ENCODE data around the gene PDE11A. TPM values are rescaled to one million over a fixed set of nuclear protein-coding genes. Genes with fewer than 3 reads are reported as not detected.

The PDE11A gene
- total and polyA plus RNA-seq, 2 of the 13 experiments (the other 11 are each of a cell fraction or from before 2014, with no cell fraction given), result 1.2 to 1.7 TPM

- TF ChIP-seq ZMAT3 (CRISPR knock-in tag; conservative IDR thresholded peaks at IDR 0.05) (no peak), ZNF350 (CRISPR knock-in tag; IDR thresholded peaks at IDR 0.05; ENCODE audit: borderline replicate concordance, low read depth) (no peak), MAFK (conservative IDR thresholded peaks at IDR 0.05 in 1 of 2, IDR thresholded peaks at IDR 0.05 in 1 of 2; ENCODE audit: low read length in 2 of 2) (peak; percentile 87), RCOR2 (CRISPR knock-in tag; IDR thresholded peaks at IDR 0.05) (no peak), NR3C1 (CRISPR knock-in tag; IDR thresholded peaks at IDR 0.05) (no peak), MAFF (IDR thresholded peaks at IDR 0.05; ENCODE audit: low read depth, low read length) (peak; percentile 81), ZNF292 (CRISPR knock-in tag; IDR thresholded peaks at IDR 0.05; ENCODE audit: borderline replicate concordance, low read depth) (no peak)
Observed at GRCh38 chr2:178119179-178119922, 46.8 kb upstream of the PDE11A start (continued).

GRCh38 chr2:178117725-178118124 is 45.1 kb upstream of the PDE11A start:
- H4K20me1 ChIP-seq (ENCODE audit: insufficient read depth, low read length), result no peaks in the 10 kb centered on the region
- no peaks in the 10 kb centered on the region for H3K9me3 ChIP-seq (ENCODE audit: low read length)
- ChIA-PET CTCF (ENCODE audit: low intra/inter-chr PET ratio, low total read pairs) (no interaction called here), POLR2A (no interaction called here)
- H3K27me3 ChIP-seq (ENCODE audit: control insufficient read depth in 1 of 2, insufficient read depth in 2 of 2, low read length in 2 of 2), result no peaks in the 10 kb centered on the region
- DNase-seq (ENCODE audit: low spot score) (no peak), FAIRE-seq (no peak), ATAC-seq (no peak)
- peak; percentile 44 to 67 for TF ChIP-seq MAFK (conservative IDR thresholded peaks at IDR 0.05 in 1 of 2, IDR thresholded peaks at IDR 0.05 in 1 of 2; ENCODE audit: low read length in 2 of 2)
- TF ChIP-seq ZNF180 (CRISPR knock-in tag; IDR thresholded peaks at IDR 0.05; ENCODE audit: borderline replicate concordance, low read depth), result no peak
- peak; percentile 70; the same call in 1 of the 2 replicates for TF ChIP-seq MAFF (IDR thresholded peaks at IDR 0.05; ENCODE audit: low read depth, low read length)
- H3K4me2 ChIP-seq (ENCODE audit: low read depth, low read length), result no peak overlapping the region
- peaks cover 11% of the 10 kb centered on the region for H3K4me1 ChIP-seq (ENCODE audit: insufficient read depth, low read length)
- H3K36me3 ChIP-seq (replicated peaks in 1 of 2; ENCODE audit: control insufficient read depth in 1 of 2, insufficient read depth in 2 of 2, low read length in 2 of 2), result peaks cover 2 to 10% of the 10 kb centered on the region in 2 experiments; a peak in 3 of 5 replicates
- H3K4me3 ChIP-seq (replicated peaks in 1 of 3; ENCODE audit: insufficient read depth in 1 of 3, low read depth in 2 of 3, low read length in 3 of 3), result no peak overlapping the region
- intact Hi-C loops (cut with micrococcal nuclease; ENCODE audit: unreplicated experiment) (no loop called here), in situ Hi-C loops (cut with HindIII; ENCODE audit: extremely low pct_ligation_motif_present, low pct_unique_long_range_greater_than_20kb) (loop anchor here (10.0 kb wide), 1 partner anchor 297 kb away; no protein-coding TSS in a partner anchor)
- no peak overlapping the region for H2AFZ ChIP-seq (ENCODE audit: low read length)
- H3K9ac ChIP-seq (ENCODE audit: insufficient read depth, low read depth, low read length), result no peak overlapping the region
- no peaks in the 10 kb centered on the region for H3K79me2 ChIP-seq (ENCODE audit: insufficient read depth, low read length)
- no TSS peak for BruUV-seq (replicated peaks)
- WGBS (ENCODE audit: low lambda C conversion rate), result 95% methylated on average over 1 of the region's 1 CpG
- no peak overlapping the region for H3K27ac ChIP-seq (ENCODE audit: extremely low read length, insufficient read depth, low read length)
